ENCODE results near the gene ARID5B.

DNA sequence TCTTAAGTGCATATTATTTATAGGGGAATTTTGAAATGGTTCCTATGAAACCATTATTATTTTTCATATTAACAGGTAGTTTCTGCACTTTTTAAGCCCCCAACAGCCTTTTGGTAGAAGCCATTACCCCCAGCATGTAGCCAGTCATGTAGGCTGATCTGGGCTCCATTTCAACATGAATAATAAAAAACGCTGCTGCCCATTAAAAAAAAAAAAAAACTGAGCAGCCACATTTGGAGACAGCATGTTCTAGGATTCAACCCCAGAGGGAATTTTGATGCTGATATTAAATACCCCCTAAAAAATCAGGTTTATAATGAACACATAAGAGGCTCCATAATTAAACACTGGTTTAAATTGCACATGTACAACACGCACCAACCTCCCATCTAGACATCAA, 185.8 kb downstream of the ARID5B start:
- TF ChIP-seq, protein P1, sequence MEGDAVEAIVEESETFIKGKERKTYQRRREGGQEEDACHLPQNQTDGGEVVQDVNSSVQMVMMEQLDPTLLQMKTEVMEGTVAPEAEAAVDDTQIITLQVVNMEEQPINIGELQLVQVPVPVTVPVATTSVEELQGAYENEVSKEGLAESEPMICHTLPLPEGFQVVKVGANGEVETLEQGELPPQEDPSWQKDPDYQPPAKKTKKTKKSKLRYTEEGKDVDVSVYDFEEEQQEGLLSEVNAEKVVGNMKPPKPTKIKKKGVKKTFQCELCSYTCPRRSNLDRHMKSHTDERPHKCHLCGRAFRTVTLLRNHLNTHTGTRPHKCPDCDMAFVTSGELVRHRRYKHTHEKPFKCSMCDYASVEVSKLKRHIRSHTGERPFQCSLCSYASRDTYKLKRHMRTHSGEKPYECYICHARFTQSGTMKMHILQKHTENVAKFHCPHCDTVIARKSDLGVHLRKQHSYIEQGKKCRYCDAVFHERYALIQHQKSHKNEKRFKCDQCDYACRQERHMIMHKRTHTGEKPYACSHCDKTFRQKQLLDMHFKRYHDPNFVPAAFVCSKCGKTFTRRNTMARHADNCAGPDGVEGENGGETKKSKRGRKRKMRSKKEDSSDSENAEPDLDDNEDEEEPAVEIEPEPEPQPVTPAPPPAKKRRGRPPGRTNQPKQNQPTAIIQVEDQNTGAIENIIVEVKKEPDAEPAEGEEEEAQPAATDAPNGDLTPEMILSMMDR (conservative IDR thresholded peaks at IDR 0.05; ENCODE audit: low read length): no peak
- TF ChIP-seq EZH2phosphoT487 (IDR thresholded peaks at IDR 0.05; ENCODE audit: borderline replicate concordance): no peak
